Activated B cell treated with CpG ODN at 0.5 μM for 24 hours (primary cell): ENCODE data around the gene KCNN3. TPM values are rescaled to one million over a fixed set of nuclear protein-coding genes. Genes with fewer than 3 reads are reported as not detected.

Source experiments
- ATAC-seq: fragments of 200-7000 bp; cut with Tn5 transposase; one replicate; pipeline ENCODE4 v1.10.0; 2021; ENCODE audit warnings: low read depth, mild to moderate bottlenecking, moderate library complexity
- CTCF ChIA-PET: fragments of 350-600 bp; sonication (Branson Sonifier 250); formaldehyde crosslinking; loops from one replicate; lab custom pipeline; 2021; ENCODE audit warnings: antibody characterized with exemption; lab: Charles Lee
- POLR2A ChIA-PET: fragments of 350-600 bp; sonication (Branson Sonifier 250); formaldehyde crosslinking; loops from one replicate; lab custom pipeline; 2021; ENCODE audit warnings: antibody characterized with exemption; lab: Charles Lee
- DNase-seq: peaks from one replicate; pipeline ENCODE4 v3.0.0; 2022
- H3K27ac Mint-ChIP-seq: one replicate; pipeline ENCODE4 v1.8.0; 2020; ENCODE audit warnings: mixed read lengths
- H3K27me3 Mint-ChIP-seq: one replicate; pipeline ENCODE4 v1.8.0; 2021; ENCODE audit warnings: mixed read lengths
- H3K36me3 Mint-ChIP-seq: one replicate; pipeline ENCODE4 v1.8.0; 2021; ENCODE audit warnings: low read depth, mixed read lengths
- H3K4me1 Mint-ChIP-seq: one replicate; pipeline ENCODE4 v1.8.0; 2021; ENCODE audit warnings: mixed read lengths
- H3K4me3 Mint-ChIP-seq: one replicate; pipeline ENCODE4 v1.8.0; 2020; ENCODE audit warnings: mild to moderate bottlenecking, mixed read lengths
- H3K9me3 Mint-ChIP-seq: one replicate; pipeline ENCODE4 v1.8.0; 2020; ENCODE audit warnings: mixed read lengths
- CTCF ChIP-seq: fragments of 200-600 bp; IDR thresholded peaks from one replicate; pipeline ENCODE4 v1.8.0; 2022; ENCODE audit warnings: antibody characterized with exemption, mild to moderate bottlenecking
- intact Hi-C: fragments of 100-400 bp; cut with micrococcal nuclease; formaldehyde crosslinking; loops from one replicate; pipeline ENCODE4 v1.15.1; 2024
- total RNA-seq: library from RNA; stranded (reverse); gene quantifications from 2 replicates; pipeline ENCODE4 v1.2.3, GENCODE V29; 2022

KCNN3 gene
- total RNA-seq, 1 donor from 2014 or later: 1.1 TPM

GRCh38 chr1:154852845-154853244, 17.2 kb downstream of the KCNN3 start:
- ATAC-seq (no peak), DNase-seq (no peak)
- H3K4me1 Mint-ChIP-seq: no peaks in the 10 kb centered on the region
- ChIA-PET POLR2A (no interaction called here), CTCF (no interaction called here)
- no peaks in the 10 kb centered on the region for H3K9me3 Mint-ChIP-seq
- H3K27me3 Mint-ChIP-seq: peaks cover 3% of the 10 kb centered on the region
- intact Hi-C loops: no loop called here
- H3K4me3 Mint-ChIP-seq: no peak overlapping the region
- H3K36me3 Mint-ChIP-seq: no peaks in the 10 kb centered on the region
- H3K27ac Mint-ChIP-seq: no peak overlapping the region
- no peak for TF ChIP-seq CTCF

- intact Hi-C loops: no loop called here
- Mint-ChIP-seq H3K4me1 (no peaks in the 10 kb centered on the region), H3K9me3 (no peaks in the 10 kb centered on the region), H3K36me3 (no peaks in the 10 kb centered on the region), H3K27me3 (peaks cover 3% of the 10 kb centered on the region), H3K4me3 (no peak overlapping the region), H3K27ac (no peak overlapping the region)
- no peak for TF ChIP-seq CTCF
- ChIA-PET CTCF (no interaction called here), POLR2A (no interaction called here)
- no peak for DNase-seq
- no peak for ATAC-seq
Measured at GRCh38 chr1:154851392-154852177, 18.5 kb downstream of the KCNN3 start.

DNA sequence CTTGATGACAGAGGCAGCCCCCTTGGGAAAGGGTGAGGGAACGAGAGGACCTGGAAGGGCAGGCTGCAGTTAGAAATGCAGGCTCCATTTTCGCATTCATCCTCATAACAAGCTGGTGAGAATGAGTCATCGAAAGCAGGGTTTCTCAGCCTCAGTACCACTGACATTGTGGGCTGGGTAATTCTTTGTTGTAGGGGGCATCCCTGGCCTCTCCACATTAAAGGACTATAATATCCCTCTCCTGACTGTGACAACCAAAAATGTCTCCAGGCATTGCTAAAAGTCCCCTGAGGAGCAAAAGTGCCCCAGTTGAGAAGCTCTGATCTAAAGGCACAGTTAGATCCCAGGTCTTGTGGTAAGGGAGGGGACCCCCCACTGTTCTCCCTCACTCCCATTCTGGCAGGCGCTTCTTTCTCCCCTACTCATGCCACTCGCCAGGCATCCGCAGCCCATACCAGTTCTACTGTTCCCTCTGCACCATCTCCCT, 20.4 kb downstream of the KCNN3 start:
- Mint-ChIP-seq H3K4me1 (peaks cover 4% of the 10 kb centered on the region), H3K27ac (no peak overlapping the region), H3K27me3 (peaks cover 11% of the 10 kb centered on the region), H3K36me3 (no peaks in the 10 kb centered on the region), H3K9me3 (no peaks in the 10 kb centered on the region), H3K4me3 (no peak overlapping the region)
- no peak for ATAC-seq
- TF ChIP-seq CTCF: no peak
- CTCF ChIA-PET: no interaction called here
- intact Hi-C loops: no loop called here
- POLR2A ChIA-PET: no interaction called here
- DNase-seq: no peak

- no peak for TF ChIP-seq CTCF
- ChIA-PET POLR2A (no interaction called here), CTCF (no interaction called here)
- intact Hi-C loops: no loop called here
- Mint-ChIP-seq H3K4me3 (no peak overlapping the region), H3K36me3 (no peaks in the 10 kb centered on the region), H3K27me3 (peaks cover 11% of the 10 kb centered on the region), H3K27ac (no peak overlapping the region), H3K9me3 (no peaks in the 10 kb centered on the region), H3K4me1 (peaks cover 7% of the 10 kb centered on the region)
- ATAC-seq (no peak), DNase-seq (no peak)
Measured at GRCh38 chr1:154848983-154849382, 21.1 kb downstream of the KCNN3 start.

DNA sequence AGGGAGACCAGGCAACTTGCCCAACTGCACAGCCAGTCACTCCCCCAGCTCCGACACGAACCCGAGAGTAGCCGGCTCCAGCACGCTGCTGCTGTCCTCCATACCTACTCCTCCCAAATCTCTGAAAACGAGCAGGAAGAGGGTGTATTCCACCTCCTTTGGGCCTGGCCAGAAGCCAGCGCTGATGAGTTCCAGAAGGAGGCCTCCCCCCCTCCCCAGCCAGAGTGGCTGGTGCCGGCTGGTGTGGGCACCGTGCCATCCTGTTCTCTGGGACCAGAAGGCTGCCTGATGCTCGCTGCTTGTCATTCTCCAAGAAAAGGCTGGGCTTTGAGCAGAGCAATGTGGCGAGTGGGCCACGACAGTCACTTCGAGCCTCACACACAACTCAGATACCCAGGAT, 22.2 kb downstream of the KCNN3 start:
- no peaks in the 10 kb centered on the region for H3K36me3 Mint-ChIP-seq
- peaks cover 11% of the 10 kb centered on the region for H3K27me3 Mint-ChIP-seq
- no peak overlapping the region for H3K27ac Mint-ChIP-seq
- CTCF ChIA-PET: no interaction called here
- ATAC-seq: no peak
- no peaks in the 10 kb centered on the region for H3K9me3 Mint-ChIP-seq
- no peak overlapping the region for H3K4me3 Mint-ChIP-seq
- H3K4me1 Mint-ChIP-seq: peaks cover 14% of the 10 kb centered on the region
- POLR2A ChIA-PET: no interaction called here
- no peak for DNase-seq
- intact Hi-C loops: no loop called here
- no peak for TF ChIP-seq CTCF
